BLaER1 treated with 17β-estradiol and CSF1 and Interleukin-3, amounts not matched to agents 10 nM and 100 nM (cell line): Measurements from ENCODE around the gene TMEM106C.

Experiments
- H3K27ac ChIP-seq, 11 experiments: shearing (Covaris generic); formaldehyde crosslinking; 2 replicates each; pipeline ENCODE4 v1.8.1; 2022
- H3K27me3 ChIP-seq, 11 experiments: shearing (Covaris generic); formaldehyde crosslinking; 2 replicates each; pipeline ENCODE4 v1.8.1; 2022
- H3K36me3 ChIP-seq, 11 experiments: shearing (Covaris generic); formaldehyde crosslinking; 2 replicates each; pipeline ENCODE4 v1.8.1; 2022
- H3K4me1 ChIP-seq, 10 experiments: shearing (Covaris generic); formaldehyde crosslinking; 2 replicates each; pipeline ENCODE4 v1.8.1; 2022
- H3K4me2 ChIP-seq, 11 experiments: shearing (Covaris generic); formaldehyde crosslinking; 2 replicates each; pipeline ENCODE4 v1.8.1; 2022
- H3K4me3 ChIP-seq, 10 experiments: shearing (Covaris generic); formaldehyde crosslinking; 2 replicates each; pipeline ENCODE4 v1.8.1; 2022
- H3K9ac ChIP-seq, 11 experiments: shearing (Covaris generic); formaldehyde crosslinking; 2 replicates each; pipeline ENCODE4 v1.8.1; 2022
- H3K9me3 ChIP-seq, 11 experiments: shearing (Covaris generic); formaldehyde crosslinking; replicated peaks in 1 of 11; 2 replicates each; pipeline ENCODE4 v1.8.1; 2022
- H4K20me1 ChIP-seq, 11 experiments: shearing (Covaris generic); formaldehyde crosslinking; 2 replicates each; pipeline ENCODE4 v1.8.1; 2022
- Cebpa-rat ChIP-seq, 11 experiments: shearing (Covaris generic); IDR thresholded peaks; 2 replicates each; pipeline ENCODE4 v1.8.1; 2022

Gene TMEM106C

DNA sequence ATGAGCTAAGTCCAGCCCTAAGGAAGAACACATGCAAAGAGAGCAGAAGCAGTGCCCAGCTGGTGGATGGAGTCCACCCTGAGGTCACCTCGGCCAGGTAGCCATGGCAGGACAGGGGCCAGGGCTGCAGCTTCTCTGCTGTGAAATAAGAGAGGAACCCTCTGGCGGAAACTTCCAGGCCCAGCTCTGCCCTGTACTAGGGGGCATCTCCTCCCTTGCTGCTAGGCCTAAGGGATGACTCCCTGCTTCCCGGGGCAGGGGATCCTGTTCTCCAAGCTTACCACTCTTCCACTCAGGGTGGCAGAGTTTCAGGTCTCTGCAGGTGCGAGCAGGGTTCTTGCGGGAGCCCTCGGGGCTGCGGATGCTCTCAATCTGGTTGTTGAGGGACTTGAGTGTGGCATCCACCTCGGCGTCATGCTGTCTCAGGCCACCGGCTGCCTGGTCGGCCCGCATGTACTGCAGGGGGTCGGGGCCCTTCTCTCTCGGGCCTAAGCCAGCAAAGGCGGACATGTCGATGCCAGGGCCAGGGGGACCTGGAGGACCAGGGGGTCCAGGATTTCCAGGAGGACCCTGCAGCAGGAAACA lies 11.7 kb downstream of the TMEM106C start:
- no peaks in the 10 kb centered on the region for H3K9me3 ChIP-seq
- no peak overlapping the region for H3K4me3 ChIP-seq
- TF ChIP-seq Cebpa-rat (IDR thresholded peaks at IDR 0.05): no peak
- H3K4me2 ChIP-seq: no peak overlapping the region
- no peak overlapping the region for H3K9ac ChIP-seq
- no peaks in the 10 kb centered on the region; a peak in 1 of 22 replicates for H4K20me1 ChIP-seq
- no peaks in the 10 kb centered on the region for H3K27me3 ChIP-seq
- H3K36me3 ChIP-seq: 0 out of 22 replicates have a peak, but pooled peaks cover 0 to 4% (median 0%) of the 10 kb centered on the region in 11 experiments
- H3K4me1 ChIP-seq: peaks cover 0 to 18% (median 8%) of the 10 kb centered on the region in 10 experiments; a peak in 10 of 20 replicates
- H3K27ac ChIP-seq: no peak overlapping the region

DNA sequence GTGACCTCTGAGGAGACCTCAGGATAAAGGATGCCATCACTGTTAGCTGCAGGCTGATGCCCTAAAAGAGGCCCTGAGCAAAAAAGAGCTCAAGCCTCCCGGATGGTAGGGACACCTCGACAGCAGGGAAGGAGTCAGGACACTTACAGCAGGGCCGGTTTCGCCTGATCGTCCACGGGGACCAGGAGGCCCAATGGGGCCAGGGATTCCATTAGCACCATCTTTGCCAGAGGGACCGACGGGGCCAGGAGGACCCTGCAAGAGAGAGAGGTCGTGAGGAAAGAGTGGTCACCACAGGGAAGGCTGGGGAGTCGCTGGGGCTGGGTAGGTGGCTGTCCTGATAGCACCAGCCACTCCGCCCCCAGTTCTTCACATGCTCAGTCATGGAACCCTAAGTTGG lies 12.4 kb downstream of the TMEM106C start:
- Histone ChIP-seq H4K20me1 (no peaks in the 10 kb centered on the region; a peak in 1 of 22 replicates), H3K27ac (no peak overlapping the region), H3K9ac (no peak overlapping the region), H3K4me1 (peaks cover 0 to 24% (median 10%) of the 10 kb centered on the region in 10 experiments; a peak in 12 of 20 replicates), H3K4me2 (no peak overlapping the region), H3K4me3 (no peak overlapping the region), H3K27me3 (no peaks in the 10 kb centered on the region), H3K36me3 (0 out of 22 replicates have a peak, but pooled peaks cover 0 to 3% (median 0%) of the 10 kb centered on the region in 11 experiments), H3K9me3 (no peaks in the 10 kb centered on the region)
- no peak for TF ChIP-seq Cebpa-rat (IDR thresholded peaks at IDR 0.05)

DNA sequence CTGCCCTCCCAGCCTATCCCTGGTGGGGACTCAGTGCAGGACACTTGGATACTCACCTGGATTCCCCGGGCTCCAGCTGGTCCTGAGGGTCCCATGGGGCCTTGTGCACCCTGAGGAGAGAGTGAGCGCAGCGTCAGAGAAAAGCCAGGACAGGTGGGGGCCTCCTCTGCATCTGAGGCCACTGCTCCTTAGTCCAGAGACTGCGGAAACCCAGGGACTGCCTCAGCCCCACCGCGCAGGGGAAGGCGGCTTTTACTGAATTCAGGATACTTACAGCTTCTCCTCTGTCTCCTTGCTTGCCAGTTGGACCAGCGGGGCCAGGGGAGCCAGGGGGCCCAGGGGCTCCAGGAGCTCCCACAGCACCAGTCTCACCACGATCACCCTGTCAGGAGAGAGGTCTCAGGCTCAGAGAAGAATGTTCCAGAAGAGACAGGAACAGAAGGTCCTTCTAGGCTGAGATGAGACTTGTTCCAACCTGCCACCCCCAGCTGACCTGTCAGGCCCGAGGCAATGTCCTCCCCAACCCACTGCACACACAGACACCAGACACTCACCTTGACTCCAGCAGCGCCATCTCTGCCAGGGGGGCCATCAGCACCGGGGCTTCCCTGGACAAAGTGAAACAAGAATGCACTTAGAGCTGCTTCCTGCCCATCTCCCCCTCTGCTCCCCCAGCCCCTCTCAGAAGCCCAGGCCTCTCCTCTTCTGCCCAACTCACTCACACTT lies 13.8 kb downstream of the TMEM106C start:
- Histone ChIP-seq H3K36me3 (no peaks in the 10 kb centered on the region), H3K4me2 (no peak overlapping the region), H3K9ac (no peak overlapping the region), H3K4me3 (no peak overlapping the region), H3K4me1 (peaks cover 0 to 32% (median 15%) of the 10 kb centered on the region in 10 experiments; a peak in 13 of 20 replicates), H3K27me3 (no peaks in the 10 kb centered on the region), H3K27ac (no peak overlapping the region), H3K9me3 (no peaks in the 10 kb centered on the region), H4K20me1 (no peaks in the 10 kb centered on the region; a peak in 2 of 22 replicates)
- no peak for TF ChIP-seq Cebpa-rat (IDR thresholded peaks at IDR 0.05)

DNA sequence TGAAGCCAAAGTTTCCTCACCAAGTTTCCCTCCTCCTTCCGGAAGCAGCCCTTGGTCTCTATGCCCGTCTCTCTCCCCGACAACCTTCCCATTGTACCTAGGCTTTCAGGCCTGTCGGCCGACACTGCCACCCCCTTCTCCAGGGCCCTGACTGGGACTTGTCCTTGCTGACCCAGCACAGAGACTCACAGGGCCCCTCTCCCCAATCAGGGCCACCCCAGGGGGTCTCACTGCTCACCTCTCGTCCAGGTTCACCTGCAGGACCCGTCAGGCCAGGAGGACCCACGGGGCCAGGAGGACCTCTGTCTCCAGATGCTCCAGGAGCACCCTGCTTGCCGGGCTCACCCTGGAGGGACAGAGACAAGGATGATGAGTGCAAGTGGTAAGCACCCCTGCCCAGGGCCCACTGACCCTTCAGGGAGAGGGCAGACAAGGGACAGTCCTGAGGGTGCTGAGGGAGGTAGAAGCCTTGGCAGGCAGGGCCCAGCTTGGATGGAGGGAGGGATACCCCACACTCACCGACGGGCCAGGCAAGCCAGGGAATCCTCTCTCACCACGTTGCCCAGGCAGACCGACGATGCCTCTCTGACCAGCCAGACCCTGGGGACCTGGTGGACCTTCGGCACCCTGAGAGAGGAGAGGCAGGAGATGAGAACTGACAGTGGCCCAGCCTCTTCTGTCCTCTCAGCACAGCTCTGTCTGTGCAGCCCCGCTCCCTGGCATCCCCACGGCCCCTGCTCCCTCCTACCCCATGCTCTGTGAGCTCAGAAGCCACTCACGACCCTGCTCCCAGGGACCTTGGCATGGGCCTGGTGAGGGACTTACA lies 14.6 kb downstream of the TMEM106C start:
- Histone ChIP-seq H3K4me3 (no peak overlapping the region), H3K4me2 (0 out of 22 replicates have a peak overlapping the region, but pooled peaks of 2 of the 11 experiments have one; percentile 20 to 31), H3K27me3 (no peaks in the 10 kb centered on the region), H3K9ac (no peak overlapping the region), H3K9me3 (no peaks in the 10 kb centered on the region), H3K36me3 (no peaks in the 10 kb centered on the region), H3K27ac (no peak overlapping the region), H3K4me1 (peaks cover 0 to 40% (median 23%) of the 10 kb centered on the region in 10 experiments; a peak in 14 of 20 replicates), H4K20me1 (no peaks in the 10 kb centered on the region; a peak in 2 of 22 replicates)
- no peak for TF ChIP-seq Cebpa-rat (IDR thresholded peaks at IDR 0.05)

DNA sequence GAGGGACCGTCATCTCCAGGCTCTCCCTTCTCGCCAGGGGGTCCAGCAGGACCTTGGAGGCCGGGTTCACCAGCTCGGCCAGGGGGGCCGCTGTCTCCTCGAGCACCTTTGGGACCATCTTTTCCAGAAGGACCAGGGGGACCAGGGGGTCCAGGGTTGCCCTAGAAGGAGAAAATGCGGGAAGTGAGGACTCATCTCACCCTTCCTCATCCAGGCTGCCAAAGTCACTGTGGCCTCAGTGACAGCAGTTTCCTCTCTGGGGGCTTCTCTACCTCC lies 15.1 kb downstream of the TMEM106C start:
- Histone ChIP-seq H4K20me1 (no peaks in the 10 kb centered on the region; a peak in 3 of 22 replicates), H3K4me3 (no peak overlapping the region), H3K27me3 (no peaks in the 10 kb centered on the region), H3K36me3 (no peaks in the 10 kb centered on the region), H3K9me3 (no peaks in the 10 kb centered on the region), H3K4me2 (peak overlapping the region in 5 of 11 experiments; percentile 20 to 31 (median 26); a peak in 4 of 22 replicates), H3K9ac (no peak overlapping the region), H3K4me1 (peaks cover 0 to 45% (median 29%) of the 10 kb centered on the region in 10 experiments; a peak in 17 of 20 replicates), H3K27ac (no peak overlapping the region)
- TF ChIP-seq Cebpa-rat (IDR thresholded peaks at IDR 0.05): no peak

DNA sequence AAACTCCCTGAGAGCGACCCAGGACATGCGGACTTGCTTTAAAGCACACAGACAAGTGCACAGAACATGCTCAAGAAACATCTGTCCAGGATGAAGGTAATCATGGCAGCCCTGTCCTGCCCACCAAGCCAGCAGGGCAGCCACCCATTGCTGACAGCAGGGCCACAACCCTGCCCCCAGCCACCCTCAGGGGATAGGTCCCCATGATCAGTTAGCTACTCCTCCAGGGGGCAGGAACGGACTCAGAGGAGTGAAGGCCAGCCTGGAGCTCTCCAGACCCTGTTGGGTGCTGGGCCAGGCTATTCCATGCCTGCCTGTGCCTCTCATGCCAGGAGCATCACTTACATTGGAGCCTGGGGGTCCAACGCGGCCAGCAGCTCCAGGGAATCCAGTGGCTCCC lies 15.8 kb downstream of the TMEM106C start:
- Histone ChIP-seq H3K27ac (no peak overlapping the region), H3K36me3 (no peaks in the 10 kb centered on the region), H3K9ac (no peak overlapping the region), H3K9me3 (no peaks in the 10 kb centered on the region), H4K20me1 (no peaks in the 10 kb centered on the region; a peak in 3 of 22 replicates), H3K27me3 (no peaks in the 10 kb centered on the region), H3K4me3 (no peak overlapping the region), H3K4me2 (peak overlapping the region in 5 of 11 experiments; percentile 20 to 31 (median 26); a peak in 8 of 22 replicates), H3K4me1 (peaks cover 0 to 52% (median 34%) of the 10 kb centered on the region in 10 experiments; a peak in 17 of 20 replicates)
- no peak for TF ChIP-seq Cebpa-rat (IDR thresholded peaks at IDR 0.05)

DNA sequence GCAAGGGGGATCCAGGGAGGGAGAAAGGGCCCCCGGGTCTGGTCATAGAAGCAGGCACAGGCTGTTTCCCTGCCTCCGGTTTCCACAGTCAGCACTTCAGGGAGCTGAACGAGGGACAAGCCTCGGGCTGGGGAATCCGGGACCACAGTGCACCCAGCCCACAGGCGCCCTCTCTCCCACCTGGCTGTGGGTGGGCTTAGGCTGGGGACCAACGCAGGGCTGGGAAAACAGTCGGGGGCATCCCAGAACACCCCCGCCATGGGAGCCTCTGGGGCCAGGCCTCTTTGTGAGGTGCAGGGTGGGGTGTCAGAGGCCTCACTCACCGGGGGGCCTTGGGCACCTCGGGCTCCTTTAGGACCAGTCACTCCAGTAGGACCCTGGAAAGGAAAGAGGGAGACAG lies 16.3 kb downstream of the TMEM106C start:
- Histone ChIP-seq H3K4me1 (peaks cover 0 to 57% (median 38%) of the 10 kb centered on the region in 10 experiments; a peak in 17 of 20 replicates), H3K27ac (no peak overlapping the region), H3K4me2 (peak overlapping the region in 6 of 11 experiments; percentile 13 to 39 (median 22); a peak in 7 of 22 replicates), H3K9ac (no peak overlapping the region), H3K27me3 (no peaks in the 10 kb centered on the region), H3K4me3 (no peak overlapping the region), H4K20me1 (no peaks in the 10 kb centered on the region; a peak in 3 of 22 replicates), H3K36me3 (no peaks in the 10 kb centered on the region), H3K9me3 (no peaks in the 10 kb centered on the region)
- TF ChIP-seq Cebpa-rat (IDR thresholded peaks at IDR 0.05): no peak

DNA sequence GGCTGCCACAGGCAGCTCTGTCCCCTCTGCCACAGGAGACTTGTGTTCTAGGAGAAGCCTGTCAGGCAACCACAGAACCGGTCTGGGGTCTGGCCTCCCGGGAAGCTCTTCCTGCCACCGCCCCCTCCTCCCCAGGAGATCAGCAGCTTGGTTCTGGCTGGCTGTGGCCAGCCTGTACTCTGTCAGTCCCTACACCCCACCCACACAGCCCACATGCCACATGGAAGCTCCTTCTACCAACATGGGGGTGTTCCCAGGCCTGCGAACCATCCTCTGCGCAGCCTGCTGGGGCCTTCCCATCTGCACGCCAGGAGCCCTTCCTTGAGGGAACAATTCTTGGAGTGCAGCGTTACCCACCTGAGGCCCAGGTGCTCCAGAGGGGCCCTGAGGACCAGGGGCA lies 16.8 kb downstream of the TMEM106C start:
- peaks cover 0 to 62% (median 39%) of the 10 kb centered on the region in 10 experiments; a peak in 17 of 20 replicates for H3K4me1 ChIP-seq
- no peaks in the 10 kb centered on the region for H3K36me3 ChIP-seq
- H3K4me3 ChIP-seq: no peak overlapping the region
- H3K9me3 ChIP-seq: no peaks in the 10 kb centered on the region
- no peaks in the 10 kb centered on the region; a peak in 3 of 22 replicates for H4K20me1 ChIP-seq
- TF ChIP-seq Cebpa-rat (IDR thresholded peaks at IDR 0.05): no peak
- 0 out of 22 replicates have a peak overlapping the region, but pooled peaks of 1 of the 11 experiments have one; percentile 15 for H3K9ac ChIP-seq
- H3K27ac ChIP-seq: no peak overlapping the region
- peak overlapping the region in 6 of 11 experiments; percentile 12 to 39 (median 19); a peak in 8 of 22 replicates for H3K4me2 ChIP-seq
- H3K27me3 ChIP-seq: no peaks in the 10 kb centered on the region
